GM12891 (cell line): Measurements from ENCODE around the gene IFT22.

ENCODE experiments used
- PAX5 ChIP-seq: IDR thresholded peaks from 2 replicates; pipeline ENCODE4 v1.6.1; 2011; ENCODE audit warnings: low read length, moderate library complexity, mild to moderate bottlenecking; ENCODE audit not compliant: insufficient read depth, severe bottlenecking
- POLR2A ChIP-seq: IDR thresholded peaks from 2 replicates; pipeline ENCODE4 v1.6.1; 2011; ENCODE audit warnings: low read depth, low read length, control low read depth
- POLR2AphosphoS5 ChIP-seq: IDR thresholded peaks from 2 replicates; pipeline ENCODE4 v1.6.1; 2011; ENCODE audit warnings: low read depth, low read length, control low read depth
- POU2F2 ChIP-seq: IDR thresholded peaks from 2 replicates; pipeline ENCODE4 v1.6.1; 2011; ENCODE audit warnings: low read depth, mild to moderate bottlenecking, control low read depth, low read length, moderate library complexity
- SPI1 ChIP-seq: IDR thresholded peaks from 2 replicates; pipeline ENCODE4 v1.6.1; 2011; ENCODE audit warnings: low read depth, low read length, control low read depth
- TAF1 ChIP-seq: IDR thresholded peaks from 2 replicates; pipeline ENCODE4 v1.6.1; 2011; ENCODE audit warnings: low read depth, low read length, control low read depth

DNA sequence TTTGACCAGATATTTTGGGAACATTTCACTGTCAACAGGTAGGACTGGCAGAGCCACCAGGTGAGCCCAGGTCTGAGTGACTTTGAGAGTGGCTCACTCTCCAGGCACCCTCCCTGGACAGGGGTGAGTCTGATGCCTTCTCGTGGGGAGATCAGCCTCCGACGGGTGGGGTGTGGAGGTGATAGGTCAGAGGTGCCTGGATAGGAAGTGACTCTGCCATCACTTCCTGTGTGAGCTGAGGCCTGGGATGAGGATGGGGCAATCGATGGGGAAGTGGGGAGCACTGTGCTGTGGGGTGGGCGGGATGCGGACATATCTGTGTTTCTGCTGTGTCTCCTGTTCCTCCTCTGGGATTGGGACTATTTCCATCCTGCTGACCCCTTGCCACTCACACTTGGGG, 34.6 kb downstream of the IFT22 start:
- TF ChIP-seq POLR2A (no peak), POLR2AphosphoS5 (no peak), TAF1 (no peak), POU2F2 (no peak), SPI1 (no peak), PAX5 (no peak)
